Measurements from ENCODE around the gene SPAG16.

The SPAG16 gene

GRCh38 chr2:214328941-214329340 is 1044.7 kb downstream of the SPAG16 start:
- no peak for DNase-seq (ENCODE audit: low read depth, low spot score)
- TF ChIP-seq CTCF (IDR thresholded peaks at IDR 0.05; ENCODE audit: low read depth, low read length): no peak
- no peak overlapping the region for H3K4me3 ChIP-seq (ENCODE audit: low read depth, low read length)
- in situ Hi-C loops (cut with HindIII; ENCODE audit: low sequenced_read_pairs): no loop called here

DNA sequence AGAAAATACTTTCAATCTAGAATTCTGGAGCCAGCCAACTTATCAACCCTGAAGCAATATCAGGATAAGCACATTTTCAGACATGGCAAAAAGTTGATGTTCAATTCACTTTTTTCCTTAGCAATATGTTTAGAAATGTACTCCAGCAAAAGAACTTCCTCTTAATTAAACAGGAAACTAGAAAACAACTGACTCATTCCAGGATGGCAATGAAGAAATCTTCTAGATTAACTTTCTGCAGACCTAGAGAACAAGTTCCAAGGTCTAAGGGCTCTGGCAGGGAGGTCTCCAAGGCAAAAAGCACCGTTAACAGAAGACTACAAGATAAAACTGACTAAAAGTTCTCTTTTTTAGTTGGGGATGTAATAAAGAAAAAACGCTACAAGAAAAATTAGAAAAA is 1057.4 kb downstream of the SPAG16 start:
- in situ Hi-C loops (cut with HindIII; ENCODE audit: low sequenced_read_pairs): no loop called here
- no peak for DNase-seq (ENCODE audit: low read depth, low spot score)
- TF ChIP-seq CTCF (IDR thresholded peaks at IDR 0.05; ENCODE audit: low read depth, low read length): no peak
- no peak overlapping the region for H3K4me3 ChIP-seq (ENCODE audit: low read depth, low read length)

- no peak for DNase-seq (ENCODE audit: low read depth, low spot score)
- in situ Hi-C loops (cut with HindIII; ENCODE audit: low sequenced_read_pairs): no loop called here
Observed at GRCh38 chr2:214358506-214358905, 1074.2 kb downstream of the SPAG16 start.

DNA sequence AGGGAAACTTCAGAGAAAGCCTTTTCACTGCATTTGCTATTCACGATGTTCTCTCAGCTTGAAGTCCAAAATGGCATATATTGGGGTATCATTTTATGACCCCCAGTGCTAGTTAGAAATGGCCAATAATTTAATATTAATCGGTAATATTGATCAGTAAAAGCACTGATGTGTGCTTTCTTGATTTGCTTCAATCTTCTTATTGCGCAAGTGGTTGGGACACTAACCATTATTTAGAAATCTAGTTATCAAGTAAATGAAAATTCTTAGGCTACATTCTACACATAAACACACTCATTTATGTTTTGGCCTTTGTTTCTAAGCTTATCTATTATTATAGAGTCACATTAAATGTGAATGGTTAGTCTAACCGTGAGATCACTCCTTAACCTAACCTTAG is 1076.9 kb downstream of the SPAG16 start:
- H3K4me3 ChIP-seq (ENCODE audit: low read depth, low read length): no peak overlapping the region
- no peak for DNase-seq (ENCODE audit: low read depth, low spot score)
- in situ Hi-C loops (cut with HindIII; ENCODE audit: low sequenced_read_pairs): no loop called here
- no peak for TF ChIP-seq CTCF (IDR thresholded peaks at IDR 0.05; ENCODE audit: low read depth, low read length)

More at GRCh38 chr2:214358506-214358905, 1074.2 kb downstream of the SPAG16 start:
- H3K4me3 ChIP-seq (ENCODE audit: low read depth, low read length): no peak overlapping the region
- no peak for TF ChIP-seq CTCF (IDR thresholded peaks at IDR 0.05; ENCODE audit: low read depth, low read length)

- TF ChIP-seq CTCF (IDR thresholded peaks at IDR 0.05; ENCODE audit: low read depth, low read length): no peak
- in situ Hi-C loops (cut with HindIII; ENCODE audit: low sequenced_read_pairs): no loop called here
- H3K4me3 ChIP-seq (ENCODE audit: low read depth, low read length): no peak overlapping the region
Observed at GRCh38 chr2:214365549-214365948, 1081.3 kb downstream of the SPAG16 start.

GRCh38 chr2:214367171-214367570 is 1082.9 kb downstream of the SPAG16 start:
- TF ChIP-seq CTCF (IDR thresholded peaks at IDR 0.05; ENCODE audit: low read depth, low read length): no peak
- in situ Hi-C loops (cut with HindIII; ENCODE audit: low sequenced_read_pairs): no loop called here
- no peak for DNase-seq (ENCODE audit: low read depth, low spot score)
- no peak overlapping the region for H3K4me3 ChIP-seq (ENCODE audit: low read depth, low read length)

More at GRCh38 chr2:214365549-214365948, 1081.3 kb downstream of the SPAG16 start:
- DNase-seq (ENCODE audit: low read depth, low spot score): no peak
